ENCODE results near the gene TDRD7. TPM values are rescaled to one million over a fixed set of nuclear protein-coding genes. Genes with fewer than 3 reads are reported as not detected.

Gene TDRD7
- polyA plus RNA-seq, 2 of the 4 experiments (the other 2 are of a cell fraction), result 11.5 to 15.7 TPM

DNA sequence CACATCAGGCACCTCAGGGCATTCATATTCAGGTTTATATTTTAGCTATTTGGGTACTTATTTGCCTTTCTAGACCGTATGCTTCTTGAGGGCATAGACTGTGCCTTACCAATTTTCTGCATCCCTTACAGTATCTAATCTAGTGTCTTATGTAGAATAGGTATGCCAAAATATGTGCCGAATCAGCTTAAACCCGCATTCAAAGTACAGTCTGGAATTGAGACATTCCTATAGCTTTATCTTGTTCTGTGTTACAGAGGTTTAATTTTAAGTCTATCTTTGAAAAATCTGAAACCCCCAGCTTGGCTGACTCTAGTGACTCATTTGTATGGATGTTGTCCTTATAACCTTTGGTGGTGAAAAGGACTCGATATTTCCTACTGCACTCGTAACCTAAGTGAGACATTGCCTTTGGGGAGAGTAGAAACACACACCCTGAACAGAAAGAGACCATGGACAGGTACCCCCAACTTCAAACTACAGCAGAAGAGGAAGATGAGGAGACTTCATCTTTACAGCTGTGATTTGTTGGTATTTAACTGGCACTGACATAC, 62.6 kb downstream of the TDRD7 start:
- no peak overlapping the region for H3K27ac ChIP-seq
- H3K9me3 ChIP-seq, result no peaks in the 10 kb centered on the region
- TF ChIP-seq PHF8 (IDR thresholded peaks at IDR 0.05; ENCODE audit: borderline replicate concordance, low read depth), result no peak
- TF ChIP-seq MAFK (IDR thresholded peaks at IDR 0.05; ENCODE audit: partially characterized antibody), result peak; percentile 86
- no peak for TF ChIP-seq EHF (CRISPR knock-in tag; IDR thresholded peaks at IDR 0.05)
- ATAC-seq (no peak), DNase-seq (ENCODE audit: low read depth in 1 of 2, low spot score in 1 of 2) (no peak), FAIRE-seq (no peak)
- H3K4me2 ChIP-seq, result no peak overlapping the region
- WGBS (ENCODE audit: missing lambda C conversion rate), result 89% methylated on average over 5 of the region's 5 CpGs
- ChIA-PET POLR2A (no interaction called here), CTCF (interaction anchor here (1.3 to 11.7 kb wide), 5 partner anchors 10 to 141 kb away, joined by 5 to 340 read pairs (median 11); no protein-coding TSS in a partner anchor)
- no peaks in the 10 kb centered on the region for H3K4me1 ChIP-seq
- no peak overlapping the region for H3K4me3 ChIP-seq

DNA sequence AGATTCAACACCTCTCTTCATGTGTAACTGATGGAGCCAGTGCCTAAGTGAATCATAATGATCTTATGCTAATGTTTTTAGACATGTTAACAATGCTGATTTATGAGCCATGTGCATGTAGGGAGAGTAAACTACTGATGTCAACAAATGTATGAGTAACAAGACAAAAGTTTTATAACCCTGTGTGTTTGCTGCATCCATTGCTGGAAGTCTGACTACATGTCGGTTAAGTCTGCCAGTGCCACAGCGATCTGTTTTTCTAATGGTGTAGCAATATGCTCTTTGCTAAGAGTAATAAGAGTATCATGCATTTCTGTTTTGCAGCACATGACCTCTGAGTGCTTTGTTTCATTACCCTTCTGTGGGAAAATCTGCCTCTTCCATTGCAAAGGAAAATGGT, 63.2 kb downstream of the TDRD7 start:
- no peaks in the 10 kb centered on the region for H3K9me3 ChIP-seq
- no peaks in the 10 kb centered on the region for H3K4me1 ChIP-seq
- DNase-seq (ENCODE audit: low read depth in 1 of 2, low spot score in 1 of 2) (no peak), FAIRE-seq (no peak), ATAC-seq (no peak)
- no peak overlapping the region for H3K27ac ChIP-seq
- H3K4me3 ChIP-seq, result no peak overlapping the region
- POLR2A ChIA-PET, result no interaction called here
- TF ChIP-seq TP53 (CRISPR knock-in tag; IDR thresholded peaks at IDR 0.05) (no peak), POLR2A (IDR thresholded peaks at IDR 0.05; ENCODE audit: low read length) (no peak), KDM1A (IDR thresholded peaks at IDR 0.05; ENCODE audit: low read depth) (no peak), EHMT2 (IDR thresholded peaks at IDR 0.05; ENCODE audit: low read depth) (no peak), GATA3 (IDR thresholded peaks at IDR 0.05; ENCODE audit: borderline replicate concordance) (no peak), SMC3 (IDR thresholded peaks at IDR 0.05) (no peak), ZNF302 (CRISPR knock-in tag; IDR thresholded peaks at IDR 0.05) (no peak), HOXB5 (CRISPR knock-in tag; IDR thresholded peaks at IDR 0.05) (no peak)
- CTCF ChIA-PET, result interaction anchor here (1.5 to 11.7 kb wide), 4 partner anchors 10 to 141 kb away, joined by 5 to 340 read pairs (median 24); no protein-coding TSS in a partner anchor
- no peak overlapping the region for H3K4me2 ChIP-seq
- WGBS (ENCODE audit: missing lambda C conversion rate), result 77% methylated on average over 2 of the region's 2 CpGs

DNA sequence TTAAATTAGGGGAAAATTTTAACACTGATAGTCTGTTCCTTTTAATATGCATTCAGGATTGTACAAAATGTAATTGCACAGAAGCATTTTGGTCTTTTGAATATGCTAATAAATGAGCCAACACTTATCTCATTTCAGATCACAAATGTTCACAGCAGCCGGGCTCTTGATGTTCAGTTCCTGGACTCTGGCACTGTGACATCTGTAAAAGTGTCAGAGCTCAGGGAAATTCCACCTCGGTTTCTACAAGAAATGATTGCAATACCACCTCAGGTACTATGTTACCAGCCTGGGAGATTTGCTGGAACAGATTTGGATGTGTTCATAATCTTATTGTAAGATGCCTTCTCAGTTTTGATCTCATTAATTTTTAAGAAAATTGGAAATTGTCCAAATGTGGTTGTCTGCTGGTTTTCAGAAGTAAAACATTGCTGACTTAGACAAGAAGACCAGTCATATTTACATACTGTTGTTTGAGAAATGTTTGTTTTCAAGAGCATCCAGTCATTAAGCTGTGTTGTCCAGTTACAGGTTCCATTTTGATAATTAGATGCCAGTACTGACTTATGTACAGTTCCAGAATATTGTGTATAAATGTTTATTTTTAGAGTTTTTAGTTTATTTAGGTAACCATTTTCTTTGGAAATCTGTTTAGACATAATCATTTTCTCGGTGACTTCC, 66.5 kb downstream of the TDRD7 start:
- no peaks in the 10 kb centered on the region for H3K9me3 ChIP-seq
- WGBS (ENCODE audit: missing lambda C conversion rate), result 90% methylated on average over 3 of the region's 3 CpGs
- ChIA-PET POLR2A (no interaction called here), CTCF (interaction anchor here (1.1 to 4.8 kb wide), 2 partner anchors 10 to 120 kb away, joined by 4 to 42 read pairs; no protein-coding TSS in a partner anchor)
- H3K27ac ChIP-seq, result no peak overlapping the region
- H3K4me1 ChIP-seq, result no peaks in the 10 kb centered on the region
- no peak overlapping the region for H3K4me2 ChIP-seq
- FAIRE-seq (no peak), ATAC-seq (no peak), DNase-seq (ENCODE audit: low read depth in 1 of 2, low spot score in 1 of 2) (no peak)
- TF ChIP-seq, protein P1, sequence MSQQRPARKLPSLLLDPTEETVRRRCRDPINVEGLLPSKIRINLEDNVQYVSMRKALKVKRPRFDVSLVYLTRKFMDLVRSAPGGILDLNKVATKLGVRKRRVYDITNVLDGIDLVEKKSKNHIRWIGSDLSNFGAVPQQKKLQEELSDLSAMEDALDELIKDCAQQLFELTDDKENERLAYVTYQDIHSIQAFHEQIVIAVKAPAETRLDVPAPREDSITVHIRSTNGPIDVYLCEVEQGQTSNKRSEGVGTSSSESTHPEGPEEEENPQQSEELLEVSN (IDR thresholded peaks at IDR 0.05; ENCODE audit: borderline replicate concordance, low read depth), result no peak
- TF ChIP-seq ESRRA (IDR thresholded peaks at IDR 0.05; ENCODE audit: borderline replicate concordance, low read length), result no peak
- no peak overlapping the region for H3K4me3 ChIP-seq

DNA sequence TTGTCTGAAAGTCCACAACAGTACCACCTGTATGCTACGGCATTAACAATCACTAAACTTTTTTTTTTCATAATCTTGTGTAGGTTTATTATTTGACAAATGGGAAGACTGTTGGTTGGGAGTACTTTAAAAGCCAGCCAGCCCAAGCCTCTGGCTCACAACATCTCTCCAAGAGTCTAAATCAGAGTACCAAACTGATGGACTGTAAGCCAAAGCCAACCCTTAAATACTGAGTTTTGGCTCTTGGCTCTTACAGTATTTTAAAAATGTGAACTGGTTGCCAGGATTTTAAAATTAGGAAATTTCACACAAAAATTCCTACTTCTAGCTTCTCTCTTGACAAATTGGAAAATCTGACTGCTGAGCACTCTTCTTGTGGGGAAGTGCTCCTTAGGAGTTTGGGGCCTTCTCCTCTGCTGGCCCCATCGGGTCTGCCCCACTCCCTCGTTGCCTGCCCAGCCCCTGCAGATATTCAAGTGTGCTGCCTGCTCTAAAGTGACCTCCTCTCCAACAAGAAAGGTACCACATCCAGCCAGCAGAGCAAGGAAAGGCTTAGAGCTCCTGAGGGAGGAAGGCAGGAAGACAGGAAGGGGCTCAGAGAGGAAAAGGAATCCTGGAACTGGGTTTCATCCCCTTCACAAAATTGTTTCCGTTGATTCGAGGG, 67.7 kb downstream of the TDRD7 start:
- DNase-seq (ENCODE audit: low read depth in 1 of 2, low spot score in 1 of 2) (no peak), FAIRE-seq (no peak), ATAC-seq (no peak)
- POLR2A ChIA-PET, result no interaction called here
- no peaks in the 10 kb centered on the region for H3K9me3 ChIP-seq
- no peak overlapping the region for H3K4me3 ChIP-seq
- H3K4me2 ChIP-seq, result no peak overlapping the region
- no peaks in the 10 kb centered on the region for H3K4me1 ChIP-seq
- CTCF ChIA-PET, result interaction anchor here (0.8 to 4.8 kb wide), 6 partner anchors 11 to 136 kb away, joined by 3 to 42 read pairs (median 4); no protein-coding TSS in a partner anchor
- WGBS (ENCODE audit: missing lambda C conversion rate), result 88% methylated on average over 5 of the region's 5 CpGs
- no peak overlapping the region for H3K27ac ChIP-seq
- TF ChIP-seq FOSL2 (IDR thresholded peaks at IDR 0.05), result no peak
- no peak for TF ChIP-seq FOSL2 (CRISPR knock-in tag; IDR thresholded peaks at IDR 0.05)
- TF ChIP-seq RCOR1 (IDR thresholded peaks at IDR 0.05; ENCODE audit: low read depth, low read length), result no peak
- no peak for TF ChIP-seq ZC3H11A (IDR thresholded peaks at IDR 0.05)
- TF ChIP-seq TP53 (CRISPR knock-in tag; IDR thresholded peaks at IDR 0.05), result no peak
- TF ChIP-seq CHD2 (IDR thresholded peaks at IDR 0.05; ENCODE audit: low read length, partially characterized antibody), result no peak
- no peak for TF ChIP-seq BHLHE40 (IDR thresholded peaks at IDR 0.05; ENCODE audit: low read depth, low read length)
- TF ChIP-seq, protein P2, sequence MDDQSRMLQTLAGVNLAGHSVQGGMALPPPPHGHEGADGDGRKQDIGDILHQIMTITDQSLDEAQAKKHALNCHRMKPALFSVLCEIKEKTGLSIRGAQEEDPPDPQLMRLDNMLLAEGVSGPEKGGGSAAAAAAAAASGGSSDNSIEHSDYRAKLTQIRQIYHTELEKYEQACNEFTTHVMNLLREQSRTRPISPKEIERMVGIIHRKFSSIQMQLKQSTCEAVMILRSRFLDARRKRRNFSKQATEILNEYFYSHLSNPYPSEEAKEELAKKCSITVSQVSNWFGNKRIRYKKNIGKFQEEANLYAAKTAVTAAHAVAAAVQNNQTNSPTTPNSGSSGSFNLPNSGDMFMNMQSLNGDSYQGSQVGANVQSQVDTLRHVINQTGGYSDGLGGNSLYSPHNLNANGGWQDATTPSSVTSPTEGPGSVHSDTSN (IDR thresholded peaks at IDR 0.05), result no peak
- no peak for TF ChIP-seq POLR2A (IDR thresholded peaks at IDR 0.05; ENCODE audit: low read length)
- no peak for TF ChIP-seq MAZ (IDR thresholded peaks at IDR 0.05; ENCODE audit: borderline replicate concordance, low read depth, low read length)
- TF ChIP-seq CEBPB (IDR thresholded peaks at IDR 0.05), result no peak
- TF ChIP-seq SREBF2 (IDR thresholded peaks at IDR 0.05), result no peak
- TF ChIP-seq POLR2AphosphoS2 (conservative IDR thresholded peaks at IDR 0.05; ENCODE audit: low read length), result no peak
- TF ChIP-seq, protein P3, sequence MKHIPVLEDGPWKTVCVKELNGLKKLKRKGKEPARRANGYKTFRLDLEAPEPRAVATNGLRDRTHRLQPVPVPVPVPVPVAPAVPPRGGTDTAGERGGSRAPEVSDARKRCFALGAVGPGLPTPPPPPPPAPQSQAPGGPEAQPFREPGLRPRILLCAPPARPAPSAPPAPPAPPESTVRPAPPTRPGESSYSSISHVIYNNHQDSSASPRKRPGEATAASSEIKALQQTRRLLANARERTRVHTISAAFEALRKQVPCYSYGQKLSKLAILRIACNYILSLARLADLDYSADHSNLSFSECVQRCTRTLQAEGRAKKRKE (CRISPR knock-in tag; IDR thresholded peaks at IDR 0.05; ENCODE audit: low read depth), result no peak
- TF ChIP-seq RAD21 (conservative IDR thresholded peaks at IDR 0.05 in 1 of 2, IDR thresholded peaks at IDR 0.05 in 1 of 2), result no peak
- TF ChIP-seq HDAC2 (IDR thresholded peaks at IDR 0.05), result no peak
- TF ChIP-seq SMC3 (IDR thresholded peaks at IDR 0.05), result no peak
- TF ChIP-seq HOXB13 (CRISPR knock-in tag; IDR thresholded peaks at IDR 0.05; ENCODE audit: low read depth), result no peak

All from A549 (cell line).